ENCODE results near the gene TSPAN3. TPM values are rescaled to one million over a fixed set of nuclear protein-coding genes. Genes with fewer than 3 reads are reported as not detected.

The TSPAN3 gene
- polyA plus RNA-seq, 3 donors: 519 to 567 (median 532) TPM

GRCh38 chr15:77085297-77085696 is 14.4 kb upstream of the TSPAN3 start:
- no peak for DNase-seq (ENCODE audit: low read depth in 3 of 3, low spot score in 2 of 3)

GRCh38 chr15:77084436-77084835 is 13.5 kb upstream of the TSPAN3 start:
- DNase-seq (ENCODE audit: low read depth in 3 of 3, low spot score in 2 of 3): no peak

GRCh38 chr15:77083381-77084160 is 12.7 kb upstream of the TSPAN3 start:
- no peak for DNase-seq (ENCODE audit: low read depth in 3 of 3, low spot score in 2 of 3)

- DNase-seq (ENCODE audit: low read depth in 3 of 3, low spot score in 2 of 3): no peak
Observed at GRCh38 chr15:77081971-77082370, 11.1 kb upstream of the TSPAN3 start.

GRCh38 chr15:77076323-77076915 is 5.5 kb upstream of the TSPAN3 start:
- DNase-seq (ENCODE audit: low read depth in 3 of 3, low spot score in 2 of 3): no peak

GRCh38 chr15:77075528-77075927 is 4.6 kb upstream of the TSPAN3 start:
- DNase-seq (ENCODE audit: low read depth in 3 of 3, low spot score in 2 of 3): no peak

DNA sequence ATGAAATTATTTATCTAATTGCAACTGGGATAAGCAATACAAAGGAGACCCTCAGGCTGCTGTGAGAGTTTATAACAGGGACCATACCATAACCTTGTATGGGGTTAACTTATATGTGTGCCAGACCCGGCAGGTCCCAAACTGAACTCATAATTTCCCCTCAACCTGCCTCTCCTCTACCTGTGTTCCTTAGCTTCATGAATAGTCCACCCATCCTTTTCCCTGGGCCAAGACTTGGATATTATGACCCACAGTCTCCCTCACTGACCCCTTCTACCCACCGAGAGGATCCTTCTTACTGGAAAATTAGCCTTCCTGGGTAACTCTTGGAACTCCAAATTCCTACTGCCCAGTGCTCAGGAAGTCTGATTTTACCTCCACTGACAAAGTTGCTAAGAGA is 3.4 kb upstream of the TSPAN3 start:
- no peak for DNase-seq (ENCODE audit: low read depth in 3 of 3, low spot score in 2 of 3)

- no peak for DNase-seq (ENCODE audit: low read depth in 3 of 3, low spot score in 2 of 3)
Observed at GRCh38 chr15:77071305-77072223, 655 bp upstream of the TSPAN3 start.

DNA sequence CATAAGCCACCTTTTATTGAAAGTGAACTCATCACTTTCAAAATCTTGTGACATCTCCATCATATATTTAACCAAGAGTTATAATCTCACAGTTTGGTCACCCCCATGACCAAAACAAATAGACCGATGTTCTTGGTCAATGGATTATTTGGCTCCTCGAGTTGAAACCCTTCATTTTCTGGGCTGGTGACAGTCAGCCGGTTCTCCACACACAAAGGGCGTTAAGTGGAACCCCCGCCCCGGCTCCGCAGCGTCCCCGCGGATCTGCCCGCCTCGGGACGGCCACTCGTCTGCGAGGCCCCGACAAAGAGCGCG is 772 bp downstream of the TSPAN3 start:
- no peak for DNase-seq (ENCODE audit: low read depth in 3 of 3, low spot score in 2 of 3)

DNA sequence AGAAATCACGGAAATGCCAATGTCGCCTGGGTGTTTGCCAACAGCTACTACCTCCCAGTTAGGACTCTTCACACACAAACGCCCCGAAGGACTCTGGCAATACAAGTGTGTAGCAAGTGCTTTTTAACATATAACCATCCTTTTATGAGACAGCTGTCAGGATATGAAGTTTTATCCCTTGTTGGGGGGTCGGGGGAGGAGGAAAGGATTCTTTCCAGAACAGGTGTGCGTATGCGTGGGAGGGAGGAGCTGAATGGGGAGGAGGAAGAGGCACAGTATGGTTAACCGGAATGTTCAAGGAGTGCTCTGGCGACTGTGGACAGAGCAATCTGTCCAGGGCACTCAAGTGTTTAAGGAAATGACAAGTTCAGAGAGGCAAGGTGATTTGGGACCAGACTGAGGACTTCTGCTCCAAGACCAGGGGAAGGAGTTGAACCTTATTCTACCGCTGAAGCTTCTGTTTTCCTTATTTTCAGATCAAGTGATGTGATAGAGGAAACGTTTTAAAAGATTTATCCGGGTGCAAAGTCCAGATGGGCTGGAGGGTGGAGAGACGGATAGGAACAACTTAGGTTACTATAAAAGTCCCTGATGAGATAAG is 1.3 kb downstream of the TSPAN3 start:
- DNase-seq (ENCODE audit: low read depth in 3 of 3, low spot score in 2 of 3): no peak

GRCh38 chr15:77068633-77069032 is 2.3 kb downstream of the TSPAN3 start:
- no peak for DNase-seq (ENCODE audit: low read depth in 3 of 3, low spot score in 2 of 3)

DNA sequence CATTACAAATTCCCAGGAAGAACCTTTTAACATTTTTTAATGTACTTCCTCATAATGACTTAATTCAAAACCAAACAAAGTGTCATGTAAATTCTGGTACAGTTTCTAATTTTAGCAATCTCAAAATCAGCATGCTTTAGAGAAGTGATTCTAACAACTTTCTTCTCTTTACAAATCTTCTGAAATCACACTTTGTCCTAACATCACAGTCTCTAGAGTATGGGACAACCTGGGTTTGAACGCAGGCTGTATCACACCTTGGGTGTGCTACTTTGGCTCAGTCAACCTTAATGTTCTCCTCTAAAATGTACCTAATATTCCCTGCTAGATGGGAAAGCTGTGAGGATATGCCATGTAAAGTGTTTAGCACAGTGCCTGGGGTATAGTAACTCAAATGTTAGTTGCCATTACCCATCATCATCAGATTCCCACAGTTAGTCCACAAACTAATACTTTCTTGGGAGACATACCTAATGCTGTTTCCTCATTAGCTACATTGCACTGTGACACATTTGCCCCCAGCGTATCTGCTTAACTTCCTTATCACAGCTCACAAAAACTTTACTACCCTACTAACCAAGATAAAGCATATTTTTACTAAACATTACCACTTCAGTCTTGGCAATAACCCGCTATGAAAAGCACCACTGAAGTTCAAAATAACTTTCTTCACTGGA is 3.1 kb downstream of the TSPAN3 start:
- no peak for DNase-seq (ENCODE audit: low read depth in 3 of 3, low spot score in 2 of 3)

- DNase-seq (ENCODE audit: low read depth in 3 of 3, low spot score in 2 of 3): no peak
Observed at GRCh38 chr15:77066971-77067690, 3.8 kb downstream of the TSPAN3 start.

DNA sequence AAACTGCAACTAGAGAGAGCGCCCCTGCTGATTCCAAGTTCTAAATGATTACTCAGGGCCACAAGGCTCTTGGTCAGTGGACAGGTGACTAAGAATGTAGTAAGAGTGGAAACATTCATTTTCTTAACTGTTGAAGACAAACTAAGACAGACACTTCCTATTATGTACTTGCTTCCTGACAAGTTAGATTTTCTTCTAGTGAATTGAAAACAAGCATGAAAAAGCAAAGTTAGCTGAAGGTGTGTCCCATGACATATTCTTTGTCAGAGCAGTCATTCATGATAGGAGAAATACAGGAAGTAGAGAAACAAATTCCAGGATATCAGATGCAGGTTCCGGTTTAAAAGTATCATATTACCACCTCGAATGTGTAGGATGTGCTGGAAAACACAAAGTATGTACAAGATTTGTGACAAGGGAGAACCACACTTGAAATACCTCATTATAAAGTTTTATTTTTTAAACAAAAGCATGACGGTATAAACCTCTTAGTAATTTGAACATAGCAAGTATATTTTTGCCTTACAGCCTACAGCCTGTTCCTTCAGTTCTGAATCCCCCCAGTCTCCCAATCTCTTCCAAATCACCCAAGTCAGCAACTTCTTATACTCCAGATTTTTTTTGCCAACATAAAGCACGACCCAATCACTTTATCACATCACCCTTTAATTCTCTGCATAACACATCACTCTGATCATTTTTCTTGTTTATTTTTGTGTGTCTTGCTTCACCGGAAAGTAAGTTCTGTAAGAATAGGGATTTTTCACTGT is 6.2 kb downstream of the TSPAN3 start:
- no peak for DNase-seq (ENCODE audit: low read depth in 3 of 3, low spot score in 2 of 3)

DNA sequence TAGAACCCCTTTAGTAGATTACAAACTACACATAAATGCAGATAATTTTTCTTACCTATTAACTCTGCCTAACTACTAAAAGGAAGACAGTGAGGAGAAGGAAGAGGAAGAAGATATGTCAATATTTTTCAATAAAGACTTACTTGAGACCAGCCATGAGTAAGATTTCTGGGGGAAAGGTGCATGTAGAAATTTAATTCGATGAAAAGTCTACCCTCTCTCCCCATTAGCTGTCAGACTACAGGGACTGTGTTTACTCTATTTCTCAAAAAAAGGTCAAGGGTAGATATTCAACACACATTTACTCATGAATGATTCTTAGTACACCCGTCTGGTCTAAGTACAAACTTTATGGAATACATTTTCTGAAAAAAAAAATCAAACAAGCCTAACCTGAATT is 6.8 kb downstream of the TSPAN3 start:
- DNase-seq (ENCODE audit: low read depth in 3 of 3, low spot score in 2 of 3): no peak

DNA sequence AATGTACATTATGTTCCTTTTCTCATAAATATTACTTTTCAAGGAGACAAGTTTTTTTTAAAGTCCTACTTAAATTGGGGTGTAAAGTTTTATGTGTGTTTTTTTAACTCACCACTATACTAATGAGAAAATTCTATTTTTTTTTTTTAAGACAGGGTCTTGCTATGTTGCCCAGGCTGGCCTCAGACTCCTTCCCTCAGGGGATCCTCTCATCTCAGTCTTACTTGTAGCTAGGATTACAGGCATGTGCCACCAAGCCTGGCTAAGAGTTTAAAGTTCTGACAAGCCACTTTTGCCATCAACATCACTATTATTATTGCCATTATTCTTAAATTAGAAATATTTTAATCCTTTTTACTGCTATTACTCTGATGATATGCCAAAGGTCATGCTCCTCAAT is 7.7 kb downstream of the TSPAN3 start:
- DNase-seq (ENCODE audit: low read depth in 3 of 3, low spot score in 2 of 3): no peak

DNA sequence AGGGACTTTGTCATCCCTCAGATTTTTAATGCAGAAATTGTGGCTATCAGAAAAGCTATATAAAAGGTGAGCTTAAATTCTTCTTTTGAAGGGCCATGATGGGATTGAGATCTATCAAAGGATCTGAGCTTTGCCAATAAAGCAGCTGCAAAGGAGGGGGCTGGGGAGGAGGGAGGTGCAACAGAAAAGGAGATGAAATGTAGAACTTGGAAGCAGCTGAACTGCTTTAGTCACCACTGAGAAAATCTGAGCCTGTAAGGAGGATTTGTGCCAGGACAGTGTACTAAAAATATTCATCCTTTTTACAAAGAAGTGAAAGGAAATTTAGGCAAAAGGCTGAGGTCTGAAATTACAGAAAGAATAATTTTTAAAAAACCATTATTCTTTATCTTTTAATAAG is 10.4 kb downstream of the TSPAN3 start:
- DNase-seq (ENCODE audit: low read depth in 3 of 3, low spot score in 2 of 3): no peak

DNA sequence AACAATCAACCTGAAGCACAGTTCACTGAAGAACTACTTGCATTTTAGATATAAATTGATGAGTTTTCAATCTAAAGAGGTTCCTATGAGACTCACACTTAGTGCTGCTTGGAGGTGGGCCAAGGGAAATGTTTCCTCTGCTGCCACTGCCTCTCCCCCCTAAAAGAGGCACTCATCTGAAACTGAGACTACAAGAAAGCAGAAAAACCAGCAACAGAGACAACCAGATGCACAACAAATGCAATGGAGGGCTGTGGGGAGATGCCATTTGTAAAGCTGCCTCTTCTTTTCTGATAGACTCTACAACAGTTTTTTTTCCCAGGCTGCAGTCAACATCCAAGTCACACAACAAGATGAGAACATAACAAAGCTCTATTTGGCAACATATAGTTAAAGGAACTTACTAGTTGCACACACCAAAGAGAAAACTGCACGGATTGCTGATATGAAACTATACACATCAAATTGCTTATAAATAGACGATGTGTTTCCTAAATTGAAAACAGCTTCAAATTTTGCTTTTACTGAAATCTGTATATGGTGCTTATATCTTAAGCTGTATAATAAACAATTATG is 11.0 kb downstream of the TSPAN3 start:
- no peak for DNase-seq (ENCODE audit: low read depth in 3 of 3, low spot score in 2 of 3)

DNA sequence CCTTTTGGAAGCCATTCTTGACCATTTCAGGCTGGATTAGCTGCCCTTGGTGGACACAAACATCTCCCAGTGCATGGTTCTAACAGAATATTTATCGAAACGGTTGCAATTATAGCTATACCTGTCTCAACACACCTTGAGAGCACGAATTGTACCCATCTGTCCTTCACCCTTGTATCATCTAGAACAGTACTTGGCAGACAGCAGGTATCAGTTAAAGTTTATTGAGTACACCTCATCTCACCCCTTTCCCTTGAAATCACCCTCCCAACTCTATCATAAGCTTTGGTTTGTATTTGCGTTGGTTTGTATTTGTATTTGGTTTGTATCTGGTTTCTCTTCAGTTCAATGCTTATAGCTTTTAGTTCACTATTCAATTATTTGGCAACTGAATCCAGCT is 12.4 kb downstream of the TSPAN3 start:
- DNase-seq (ENCODE audit: low read depth in 3 of 3, low spot score in 2 of 3): no peak
